Activated CD8-positive, alpha-beta memory T cell treated with anti-CD3 and anti-CD28 coated beads, Interleukin-2, amount 50 U/mL, for 4 hours (primary cell): ENCODE data around the gene PEX11G.
A peak's percentile ranks its signal among the peaks of the same experiment; 100 is the strongest.

Experiments used
- DNase-seq: peaks from one replicate; pipeline ENCODE4 v3.0.0-alpha.2; 2020

PEX11G gene

GRCh38 chr19:7492558-7492957, 3.7 kb upstream of the PEX11G start:
- DNase-seq = no peak

- DNase-seq = peak; percentile 32
These were observed 3.3 kb upstream of the PEX11G start for GRCh38 chr19:7492142-7492541.

GRCh38 chr19:7489609-7490044, 792 bp upstream of the PEX11G start:
- no peak for DNase-seq

- no peak for DNase-seq
These were observed 1.9 kb downstream of the PEX11G start for GRCh38 chr19:7486923-7487322.

GRCh38 chr19:7483720-7484201, 5.1 kb downstream of the PEX11G start:
- no peak for DNase-seq

GRCh38 chr19:7482584-7483439, 6.0 kb downstream of the PEX11G start:
- no peak for DNase-seq

- DNase-seq = no peak
These were observed 7.9 kb downstream of the PEX11G start for GRCh38 chr19:7480970-7481255.

GRCh38 chr19:7480222-7480969, 8.4 kb downstream of the PEX11G start:
- DNase-seq = no peak

GRCh38 chr19:7478843-7479227, 10.0 kb downstream of the PEX11G start:
- no peak for DNase-seq

- no peak for DNase-seq
These were observed 10.5 kb downstream of the PEX11G start for GRCh38 chr19:7478173-7478842.

GRCh38 chr19:7477758-7478157, 11.1 kb downstream of the PEX11G start:
- no peak for DNase-seq

GRCh38 chr19:7476777-7477494, 11.9 kb downstream of the PEX11G start:
- no peak for DNase-seq

GRCh38 chr19:7476241-7476640, 12.6 kb downstream of the PEX11G start:
- DNase-seq = no peak

- no peak for DNase-seq
These were observed 13.2 kb downstream of the PEX11G start for GRCh38 chr19:7475665-7476064.

- no peak for DNase-seq
These were observed 16.9 kb downstream of the PEX11G start for GRCh38 chr19:7471696-7472615.

GRCh38 chr19:7470540-7471305, 18.1 kb downstream of the PEX11G start:
- DNase-seq = no peak

GRCh38 chr19:7469669-7470285, 19.1 kb downstream of the PEX11G start:
- no peak for DNase-seq

- DNase-seq = no peak
These were observed 20.0 kb downstream of the PEX11G start for GRCh38 chr19:7468840-7469239.

GRCh38 chr19:7467009-7467989, 21.5 kb downstream of the PEX11G start:
- DNase-seq = no peak
